ENCODE results near the gene PIK3CB. TPM values are rescaled to one million over a fixed set of nuclear protein-coding genes. Genes with fewer than 3 reads are reported as not detected.
"Not testable (repeated sequence)": the region's sequence is repeated elsewhere in the genome, so short reads cannot be mapped to it uniquely, and the experiment has no call there.

The PIK3CB gene
- total RNA-seq, 1 donor from 2014 or later = 24.1 TPM

DNA sequence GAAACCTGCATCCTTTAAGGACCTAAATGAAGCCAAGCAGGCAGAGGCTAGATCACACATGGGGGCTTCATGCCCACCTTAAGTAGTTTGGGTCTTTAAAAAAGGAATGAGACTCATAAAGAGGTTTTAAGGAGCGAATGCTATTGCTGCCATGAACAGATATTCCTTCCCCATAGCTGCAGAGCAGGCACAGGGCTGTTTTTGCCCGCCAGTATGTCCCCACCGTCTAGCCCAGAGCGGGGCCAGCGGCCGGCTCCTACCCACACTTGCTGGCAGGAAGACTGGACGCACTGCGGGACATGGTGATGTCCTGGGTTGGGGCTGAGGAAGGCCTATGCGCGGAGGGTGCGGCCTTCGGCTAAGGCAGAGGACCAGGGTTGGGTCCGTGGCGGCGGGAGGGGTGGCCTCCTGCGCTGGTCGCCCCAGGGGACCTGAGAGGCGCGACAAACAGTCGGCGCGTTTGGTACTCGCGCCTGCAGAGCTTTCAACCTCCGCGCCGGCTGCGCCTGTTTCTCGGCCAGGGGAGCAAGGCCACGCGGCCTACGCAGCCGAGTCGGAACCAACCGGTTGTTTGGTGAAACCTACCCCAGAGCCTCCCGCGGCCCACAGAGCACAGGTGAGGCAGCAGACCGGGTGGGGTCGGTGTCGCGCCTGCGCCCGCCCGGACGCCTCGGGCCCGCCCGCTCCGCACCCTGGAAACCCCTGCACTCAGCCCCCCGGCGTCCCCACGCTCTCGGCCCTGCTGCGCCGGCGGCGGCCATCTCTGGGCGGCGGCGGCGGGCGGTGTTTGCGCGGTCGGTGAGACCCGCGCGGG, 226.2 kb downstream of the PIK3CB start, which contains the start of gene FAIM:
FAIM (plus strand) TSS at position 450 of the 814 bp plus-strand sequence. CDS start 10,956 bp downstream, outside the sequence.
- DNase-seq = peak; percentile 82

DNA sequence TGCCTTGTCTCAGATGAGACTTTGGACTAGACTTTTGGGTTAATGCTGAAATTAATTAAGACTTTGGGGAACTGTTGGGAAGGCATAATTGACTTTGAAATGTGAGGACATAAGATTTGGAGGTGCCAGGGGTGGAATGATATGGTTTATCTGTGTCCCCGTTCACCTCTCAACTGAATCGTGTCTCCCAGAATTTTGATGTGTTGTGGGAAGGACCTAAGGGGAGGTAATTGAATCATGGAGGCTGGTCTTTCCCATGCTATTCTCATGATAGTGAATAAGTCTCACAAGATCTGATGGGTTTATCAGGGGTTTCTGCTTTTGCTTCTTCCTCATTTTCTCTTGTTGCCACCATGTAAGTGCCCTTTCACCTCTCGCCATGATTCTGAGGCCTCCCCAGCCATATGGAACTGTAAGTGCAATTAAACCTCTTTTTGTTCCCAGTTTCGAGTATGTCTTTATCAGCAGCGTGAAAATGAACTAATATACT, 230.6 kb downstream of the PIK3CB start:
- DNase-seq = not testable (repeated sequence)

Other genes with a start within 250 kb of the PIK3CB start
- 57.7 TPM for gene CEP70, start 240.7 kb downstream of the PIK3CB start, total RNA-seq
- gene FAIM, start 226.2 kb downstream of the PIK3CB start, total RNA-seq = 11.6 TPM
- gene FOXL2, start 112.2 kb upstream of the PIK3CB start, total RNA-seq = 0.41 TPM
- gene FOXL2NB, start 112.3 kb upstream of the PIK3CB start, total RNA-seq = not detected
- not detected for gene PRR23A, start 171.3 kb upstream of the PIK3CB start, total RNA-seq
- gene PRR23B, start 186.0 kb upstream of the PIK3CB start, total RNA-seq = not detected
- not detected for gene PRR23C, start 210.0 kb upstream of the PIK3CB start, total RNA-seq

Data from tongue (tissue), 2 donors.